GM13976 (cell line): ENCODE data around the gene IL36B.

Experiments
- DNase-seq: peaks from one replicate; pipeline ENCODE4 v3.0.0; 2012; ENCODE audit warnings: low spot score
- CTCF ChIP-seq: IDR thresholded peaks from 2 replicates; pipeline ENCODE4 v1.5.1; 2012; ENCODE audit warnings: borderline replicate concordance, mild to moderate bottlenecking; ENCODE audit not compliant: insufficient read depth; ENCODE audit errors: extremely low read depth, missing control alignments, control extremely low read depth
- in situ Hi-C: fragments of 300-500 bp; cut with MboI; formaldehyde crosslinking; loops from one replicate; pipeline ENCODE4 v1.12.0; 2022; ENCODE audit warnings: low sequenced_read_pairs, mixed read lengths, inconsistent platforms; ENCODE audit not compliant: unreplicated experiment

IL36B gene

GRCh38 chr2:113061241-113061640 is 8.6 kb upstream of the IL36B start:
- in situ Hi-C loops = no loop called here
- no peak for DNase-seq
- no peak for TF ChIP-seq CTCF

GRCh38 chr2:113060796-113061195 is 8.1 kb upstream of the IL36B start:
- TF ChIP-seq CTCF = no peak
- in situ Hi-C loops = no loop called here
- no peak for DNase-seq

- DNase-seq = no peak
- in situ Hi-C loops = no loop called here
- TF ChIP-seq CTCF = no peak
These were observed 7.7 kb upstream of the IL36B start for GRCh38 chr2:113060396-113060795.

- in situ Hi-C loops = no loop called here
- DNase-seq = no peak
- TF ChIP-seq CTCF = no peak
These were observed 6.6 kb upstream of the IL36B start, which contains the start of gene IL36RN for GRCh38 chr2:113058998-113059960. Gene IL36RN, plus strand, starts transcription at chr2:113059198. Its CDS starts 241 bp downstream, at chr2:113059439.

- no peak for DNase-seq
- no peak for TF ChIP-seq CTCF
- in situ Hi-C loops = no loop called here
These were observed 5.8 kb upstream of the IL36B start for GRCh38 chr2:113058411-113058994.

- TF ChIP-seq CTCF = no peak
- no peak for DNase-seq
- in situ Hi-C loops = no loop called here
These were observed 4.5 kb upstream of the IL36B start for GRCh38 chr2:113057117-113057516.
